AG09309 (cell line): ENCODE measurements around the gene PRSS8.

Experiments used
- DNase-seq: peaks from one replicate; pipeline ENCODE4 v3.0.0-alpha.2; 2010; ENCODE audit warnings: low read depth
- H3K4me3 ChIP-seq: 2 replicates; pipeline ENCODE4 v1.5.1; 2011; ENCODE audit warnings: mild to moderate bottlenecking, low read depth, low read length, moderate library complexity; ENCODE audit not compliant: control insufficient read depth
- CTCF ChIP-seq: IDR thresholded peaks from 2 replicates; pipeline ENCODE4 v1.5.1; 2011; ENCODE audit warnings: mild to moderate bottlenecking, low read depth, low read length, inconsistent platforms; ENCODE audit not compliant: insufficient read depth, control insufficient read depth; ENCODE audit errors: missing control alignments

PRSS8 gene

DNA sequence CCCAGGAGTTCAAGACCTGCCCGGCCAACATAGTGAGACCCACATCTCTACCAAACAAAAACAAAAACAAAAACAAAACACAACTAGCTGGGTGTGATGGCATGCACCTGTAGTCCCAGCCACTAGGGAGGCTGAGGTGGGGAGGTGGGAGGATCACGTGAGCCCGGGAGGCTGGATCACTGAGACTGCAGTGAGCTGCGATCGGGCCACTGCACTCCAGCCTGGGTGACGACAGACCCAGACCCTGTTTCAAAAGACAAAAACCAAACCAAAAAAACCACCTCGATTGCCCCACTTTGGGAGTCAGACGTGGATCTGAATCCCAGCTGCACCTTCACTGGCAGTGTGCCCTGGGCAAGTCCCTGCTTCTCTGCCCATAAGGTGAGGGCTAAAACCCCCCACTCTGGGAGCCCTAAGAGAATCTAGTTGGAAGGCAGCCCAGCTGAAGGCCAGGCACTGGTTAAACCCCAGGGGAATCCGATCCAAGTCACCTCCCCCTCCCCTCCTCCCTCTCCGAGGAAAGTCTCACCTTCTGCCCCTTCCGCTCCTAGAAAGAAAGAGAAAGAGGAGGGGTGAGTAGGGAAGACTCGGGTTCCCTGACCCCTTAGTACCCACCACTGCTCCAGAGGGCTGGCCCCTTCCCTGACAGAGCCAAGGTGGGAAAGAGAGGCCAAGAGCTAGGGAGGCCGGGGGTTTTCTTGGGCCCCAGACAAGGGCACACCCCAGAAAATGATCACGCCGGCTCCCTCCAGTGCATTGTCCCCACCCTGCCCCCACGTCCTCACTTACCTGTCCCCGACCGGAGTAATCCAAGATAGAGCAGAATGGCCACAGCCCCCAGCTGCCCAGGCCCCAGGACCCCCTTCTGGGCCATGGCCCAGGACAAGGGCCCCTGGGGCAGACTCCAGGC lies 647 bp downstream of the PRSS8 start:
- no peak for TF ChIP-seq CTCF
- H3K4me3 ChIP-seq, result no peak overlapping the region
- no peak for DNase-seq

- H3K4me3 ChIP-seq, result no peak overlapping the region
- DNase-seq, result no peak
- no peak for TF ChIP-seq CTCF
Observed at GRCh38 chr16:31134091-31134571, 1.4 kb downstream of the PRSS8 start.

DNA sequence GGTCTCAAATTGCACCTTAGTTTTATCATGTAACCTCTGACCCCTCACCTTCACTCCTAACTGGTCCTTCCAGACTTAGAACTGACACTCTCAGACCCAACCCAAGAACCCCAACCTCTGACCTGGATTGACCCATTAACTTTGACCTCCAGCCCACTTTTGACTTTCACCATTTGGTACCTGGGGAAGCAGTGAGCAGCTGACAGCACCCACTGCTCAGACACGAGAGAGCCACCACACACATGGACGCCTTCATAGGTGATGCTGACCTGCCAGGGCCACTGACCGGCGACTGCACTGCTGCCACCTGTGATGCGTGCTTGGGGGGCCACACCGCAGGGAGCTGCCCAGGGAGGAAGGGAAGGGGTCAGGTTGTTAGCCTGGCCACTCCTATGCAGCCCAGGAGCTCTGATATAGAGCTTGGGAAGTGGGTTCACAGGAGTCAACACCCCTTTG lies 2.5 kb downstream of the PRSS8 start:
- no peak for TF ChIP-seq CTCF
- DNase-seq, result no peak
- no peak overlapping the region for H3K4me3 ChIP-seq

GRCh38 chr16:31132303-31132979 lies 3.1 kb downstream of the PRSS8 start:
- H3K4me3 ChIP-seq, result no peak overlapping the region
- no peak for DNase-seq
- TF ChIP-seq CTCF, result no peak

- H3K4me3 ChIP-seq, result no peak overlapping the region
- TF ChIP-seq CTCF, result no peak
- DNase-seq, result no peak
Observed at GRCh38 chr16:31131841-31132271, 3.7 kb downstream of the PRSS8 start.

DNA sequence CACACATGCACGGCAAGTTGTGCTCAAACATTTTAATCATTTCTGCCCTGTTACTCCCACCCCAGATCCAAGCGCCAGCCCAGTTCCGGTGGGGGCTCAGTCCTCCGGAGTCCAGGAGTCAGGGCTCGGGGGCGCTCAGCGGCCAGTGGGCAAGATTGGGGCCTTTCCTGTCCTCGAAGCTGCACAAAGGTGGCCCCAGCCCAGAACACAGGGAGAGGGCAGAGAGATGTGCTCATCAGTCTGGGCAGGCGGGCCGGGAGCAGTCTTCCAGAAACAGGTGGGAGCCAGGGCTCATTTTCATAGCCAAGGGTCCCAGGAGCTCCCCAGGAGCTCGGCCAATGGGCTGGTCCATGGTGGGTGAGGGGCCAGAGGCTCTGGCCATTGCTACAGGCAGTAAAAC lies 4.1 kb downstream of the PRSS8 start:
- DNase-seq, result no peak
- no peak overlapping the region for H3K4me3 ChIP-seq
- no peak for TF ChIP-seq CTCF
